ENCODE results near the gene SAPCD2.

SAPCD2 gene

GRCh38 chr9:137079401-137079787 lies 9.0 kb upstream of the SAPCD2 start:
- no peak for DNase-seq

- no peak for DNase-seq
Measured at GRCh38 chr9:137078701-137079400, 8.5 kb upstream of the SAPCD2 start.

GRCh38 chr9:137077758-137078693 lies 7.7 kb upstream of the SAPCD2 start:
- no peak for DNase-seq

GRCh38 chr9:137077010-137077747 lies 6.8 kb upstream of the SAPCD2 start, which contains the start of gene UAP1L1:
TSS of gene UAP1L1 (plus strand) at chr9:137077517. CDS start at chr9:137077533, 16 bp downstream.
- no peak for DNase-seq

GRCh38 chr9:137076636-137077009 lies 6.3 kb upstream of the SAPCD2 start:
- DNase-seq = no peak

GRCh38 chr9:137075275-137075775 lies 5.0 kb upstream of the SAPCD2 start:
- no peak for DNase-seq

GRCh38 chr9:137074657-137075274 lies 4.4 kb upstream of the SAPCD2 start:
- DNase-seq = no peak

- no peak for DNase-seq
Measured at GRCh38 chr9:137073992-137074399, 3.6 kb upstream of the SAPCD2 start.

GRCh38 chr9:137071282-137071681 lies 925 bp upstream of the SAPCD2 start:
- DNase-seq = no peak

- DNase-seq = peak; percentile 23 to 25
Measured at GRCh38 chr9:137070906-137071275, 534 bp upstream of the SAPCD2 start.

GRCh38 chr9:137069508-137070091 lies 757 bp downstream of the SAPCD2 start:
- no peak for DNase-seq

- DNase-seq = no peak
Measured at GRCh38 chr9:137068539-137069507, 1.5 kb downstream of the SAPCD2 start.

- DNase-seq = peak; percentile 47 to 72
Measured at GRCh38 chr9:137067860-137068538, 2.4 kb downstream of the SAPCD2 start.

GRCh38 chr9:137066096-137066861 lies 4.1 kb downstream of the SAPCD2 start:
- no peak for DNase-seq

GRCh38 chr9:137065336-137065967 lies 4.9 kb downstream of the SAPCD2 start:
- no peak for DNase-seq

- no peak for DNase-seq
Measured at GRCh38 chr9:137064880-137065164, 5.5 kb downstream of the SAPCD2 start.

- DNase-seq = peak in 1 of 2 experiments; percentile 26
Measured at GRCh38 chr9:137064027-137064879, 6.1 kb downstream of the SAPCD2 start.

- DNase-seq = no peak
Measured at GRCh38 chr9:137063311-137064026, 6.9 kb downstream of the SAPCD2 start.
